ENCODE data around the gene ACAP1. TPM values are rescaled to one million over a fixed set of nuclear protein-coding genes. Genes with fewer than 3 reads are reported as not detected.

The ACAP1 gene
- total and polyA plus RNA-seq, 9 of the 15 experiments (the other 6 are each of a cell fraction or from before 2014, with no cell fraction given), result 0.15 to 8.5 (median 2.4) TPM

DNA sequence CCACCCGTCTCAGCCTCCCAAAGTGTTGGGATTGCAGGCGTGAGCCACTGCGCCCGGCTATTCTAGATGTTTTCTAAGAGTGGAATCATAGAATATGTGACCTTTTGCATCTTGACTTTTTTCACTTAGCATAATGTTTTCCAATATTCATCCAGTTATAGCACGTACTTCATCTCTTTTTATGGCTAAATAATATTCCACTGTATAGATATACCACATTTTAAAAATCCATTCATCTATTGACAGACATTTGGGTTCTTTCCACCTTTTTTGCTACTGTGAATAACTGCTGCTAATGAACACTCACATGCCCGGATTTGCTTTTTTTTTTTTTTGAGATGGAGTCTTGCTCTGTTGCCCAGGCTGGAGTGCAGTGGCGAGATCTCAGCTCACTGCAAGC lies 32.1 kb upstream of the ACAP1 start (continued):
- TF ChIP-seq HDAC1 (IDR thresholded peaks at IDR 0.05) (no peak), GATAD2A (IDR thresholded peaks at IDR 0.05) (no peak), EWSR1 (IDR thresholded peaks at IDR 0.05; ENCODE audit: borderline replicate concordance, low read depth, partially characterized antibody) (no peak), MEF2D (tag; conservative IDR thresholded peaks at IDR 0.05; ENCODE audit: low read depth) (no peak), SRSF7 (optimal IDR thresholded peaks at IDR 0.05; ENCODE audit: low read depth, low read length) (no peak), SAP30 (IDR thresholded peaks at IDR 0.05; ENCODE audit: borderline replicate concordance, insufficient read depth, low read depth, low read length, poor library complexity, severe bottlenecking) (no peak), RB1 (IDR thresholded peaks at IDR 0.05; ENCODE audit: low read depth) (no peak), POLR2A (conservative IDR thresholded peaks at IDR 0.05) (no peak), PCBP1 (IDR thresholded peaks at IDR 0.05; ENCODE audit: low read depth, low read length, poor library complexity, severe bottlenecking) (no peak), ZNF76 (CRISPR knock-in tag; IDR thresholded peaks at IDR 0.05; ENCODE audit: borderline replicate concordance) (no peak), ZNF551 (CRISPR knock-in tag; IDR thresholded peaks at IDR 0.05) (no peak), GTF2A2 (tag; IDR thresholded peaks at IDR 0.05) (no peak)
- TF ChIP-seq, protein P1, sequence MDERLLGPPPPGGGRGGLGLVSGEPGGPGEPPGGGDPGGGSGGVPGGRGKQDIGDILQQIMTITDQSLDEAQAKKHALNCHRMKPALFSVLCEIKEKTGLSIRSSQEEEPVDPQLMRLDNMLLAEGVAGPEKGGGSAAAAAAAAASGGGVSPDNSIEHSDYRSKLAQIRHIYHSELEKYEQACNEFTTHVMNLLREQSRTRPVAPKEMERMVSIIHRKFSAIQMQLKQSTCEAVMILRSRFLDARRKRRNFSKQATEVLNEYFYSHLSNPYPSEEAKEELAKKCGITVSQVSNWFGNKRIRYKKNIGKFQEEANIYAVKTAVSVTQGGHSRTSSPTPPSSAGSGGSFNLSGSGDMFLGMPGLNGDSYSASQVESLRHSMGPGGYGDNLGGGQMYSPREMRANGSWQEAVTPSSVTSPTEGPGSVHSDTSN (CRISPR knock-in tag; IDR thresholded peaks at IDR 0.05; ENCODE audit: low read depth), result no peak
- TF ChIP-seq, protein P1 (tag; conservative IDR thresholded peaks at IDR 0.05; ENCODE audit: low read depth), result no peak
- TF ChIP-seq, protein P2, sequence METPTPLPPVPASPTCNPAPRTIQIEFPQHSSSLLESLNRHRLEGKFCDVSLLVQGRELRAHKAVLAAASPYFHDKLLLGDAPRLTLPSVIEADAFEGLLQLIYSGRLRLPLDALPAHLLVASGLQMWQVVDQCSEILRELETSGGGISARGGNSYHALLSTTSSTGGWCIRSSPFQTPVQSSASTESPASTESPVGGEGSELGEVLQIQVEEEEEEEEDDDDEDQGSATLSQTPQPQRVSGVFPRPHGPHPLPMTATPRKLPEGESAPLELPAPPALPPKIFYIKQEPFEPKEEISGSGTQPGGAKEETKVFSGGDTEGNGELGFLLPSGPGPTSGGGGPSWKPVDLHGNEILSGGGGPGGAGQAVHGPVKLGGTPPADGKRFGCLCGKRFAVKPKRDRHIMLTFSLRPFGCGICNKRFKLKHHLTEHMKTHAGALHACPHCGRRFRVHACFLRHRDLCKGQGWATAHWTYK (CRISPR knock-in tag; IDR thresholded peaks at IDR 0.05), result no peak

All from K562 (cell line).